ENCODE results near the gene MCRIP2. TPM values are rescaled to one million over a fixed set of nuclear protein-coding genes. Genes with fewer than 3 reads are reported as not detected.

Gene MCRIP2
- total RNA-seq, 1 experiment from 2014 or later, result 65.4 TPM

- in situ Hi-C loops (cut with HindIII; ENCODE audit: low sequenced_read_pairs), result no loop called here
- no peak for DNase-seq (ENCODE audit: low spot score)
Measured at GRCh38 chr16:676913-677312, 35.3 kb downstream of the MCRIP2 start.

GRCh38 chr16:677316-678190, 35.9 kb downstream of the MCRIP2 start:
- no peak for DNase-seq (ENCODE audit: low spot score)
- in situ Hi-C loops (cut with HindIII; ENCODE audit: low sequenced_read_pairs), result no loop called here

GRCh38 chr16:678209-678857, 36.7 kb downstream of the MCRIP2 start:
- in situ Hi-C loops (cut with HindIII; ENCODE audit: low sequenced_read_pairs), result no loop called here
- DNase-seq (ENCODE audit: low spot score), result peak; percentile 78

- in situ Hi-C loops (cut with HindIII; ENCODE audit: low sequenced_read_pairs), result no loop called here
- DNase-seq (ENCODE audit: low spot score), result peak; percentile 76
Measured at GRCh38 chr16:678858-679813, 37.5 kb downstream of the MCRIP2 start.

- peak; percentile 75 for DNase-seq (ENCODE audit: low spot score)
- in situ Hi-C loops (cut with HindIII; ENCODE audit: low sequenced_read_pairs), result no loop called here
Measured at GRCh38 chr16:679814-680624, 38.4 kb downstream of the MCRIP2 start, which contains the start of gene STUB1. Gene STUB1 (plus strand): TSS chr16:680410. CDS start chr16:680526, 116 bp downstream.

GRCh38 chr16:680625-680945, 39.0 kb downstream of the MCRIP2 start:
- in situ Hi-C loops (cut with HindIII; ENCODE audit: low sequenced_read_pairs), result no loop called here
- DNase-seq (ENCODE audit: low spot score), result no peak

GRCh38 chr16:680967-681745, 39.5 kb downstream of the MCRIP2 start:
- in situ Hi-C loops (cut with HindIII; ENCODE audit: low sequenced_read_pairs), result no loop called here
- DNase-seq (ENCODE audit: low spot score), result peak; percentile 53

GRCh38 chr16:681746-682427, 40.3 kb downstream of the MCRIP2 start:
- DNase-seq (ENCODE audit: low spot score), result no peak

GRCh38 chr16:682493-683395, 41.1 kb downstream of the MCRIP2 start:
- DNase-seq (ENCODE audit: low spot score), result no peak
- in situ Hi-C loops (cut with HindIII; ENCODE audit: low sequenced_read_pairs), result no loop called here

More at GRCh38 chr16:681746-682427, 40.3 kb downstream of the MCRIP2 start:
- in situ Hi-C loops (cut with HindIII; ENCODE audit: low sequenced_read_pairs), result no loop called here

GRCh38 chr16:683396-684070, 41.9 kb downstream of the MCRIP2 start:
- no peak for DNase-seq (ENCODE audit: low spot score)
- in situ Hi-C loops (cut with HindIII; ENCODE audit: low sequenced_read_pairs), result no loop called here

- in situ Hi-C loops (cut with HindIII; ENCODE audit: low sequenced_read_pairs), result no loop called here
Measured at GRCh38 chr16:684071-684794, 42.6 kb downstream of the MCRIP2 start, which contains the start of gene JMJD8. Gene JMJD8 (minus strand): TSS chr16:684334. CDS start chr16:684319, 15 bp downstream.

GRCh38 chr16:684961-685696, 43.5 kb downstream of the MCRIP2 start:
- no peak for DNase-seq (ENCODE audit: low spot score)
- in situ Hi-C loops (cut with HindIII; ENCODE audit: low sequenced_read_pairs), result no loop called here

More at GRCh38 chr16:684071-684794, 42.6 kb downstream of the MCRIP2 start, which contains the start of gene JMJD8:
- peak; percentile 91 for DNase-seq (ENCODE audit: low spot score)

GRCh38 chr16:685967-686366, 44.3 kb downstream of the MCRIP2 start:
- in situ Hi-C loops (cut with HindIII; ENCODE audit: low sequenced_read_pairs), result no loop called here
- DNase-seq (ENCODE audit: low spot score), result peak; percentile 55

- no peak for DNase-seq (ENCODE audit: low spot score)
- in situ Hi-C loops (cut with HindIII; ENCODE audit: low sequenced_read_pairs), result no loop called here
Measured at GRCh38 chr16:686459-687260, 45.0 kb downstream of the MCRIP2 start.
